HEK293 (cell line): ENCODE data around the gene TMPRSS7.

Source experiments
- CTCF ChIA-PET: fragments of 350-600 bp; formaldehyde crosslinking; extraction: SDS; loops from one replicate; lab custom pipeline; 2021; ENCODE audit warnings: antibody characterized with exemption; lab: Yijun Ruan, JAX
- POLR2A ChIA-PET: fragments of 300-600 bp; formaldehyde crosslinking; extraction: SDS; loops from one replicate; lab custom pipeline; 2020; ENCODE audit warnings: antibody characterized with exemption, inconsistent platforms; lab: Yijun Ruan, JAX
- H3K27ac ChIP-seq: fragments of 200-500 bp; sonication (Bioruptor generic); 2 replicates; pipeline ENCODE4 v1.5.1; 2014; ENCODE audit warnings: low read depth, low read length, control low read depth, inconsistent platforms; ENCODE audit errors: extremely low read depth
- H3K36me3 ChIP-seq, 2 experiments: fragments of 200-500 bp in 1 of 2; sonication (Bioruptor generic) in 1 of 2; 1 replicate in 1 of 2; 2 replicates in 1 of 2; pipeline ENCODE4 v1.5.1; 2014 to 2017; ENCODE audit warnings: inconsistent platforms in 2 of 2, low read length in 2 of 2; ENCODE audit not compliant: control insufficient read depth in 2 of 2, insufficient read depth in 1 of 2
- H3K4me1 ChIP-seq: fragments of 200-500 bp; sonication (Bioruptor generic); 2 replicates; pipeline ENCODE4 v1.5.1; 2014; ENCODE audit warnings: mild to moderate bottlenecking, low read length, inconsistent platforms; ENCODE audit not compliant: control insufficient read depth, insufficient read depth
- H3K4me3 ChIP-seq: 2 replicates; pipeline ENCODE4 v1.5.1; 2011; ENCODE audit warnings: low read depth, mild to moderate bottlenecking, control low read depth, low read length, moderate library complexity
- H3K9me3 ChIP-seq: fragments of 200-500 bp; sonication (Bioruptor generic); 2 replicates; pipeline ENCODE4 v1.5.1; 2014; ENCODE audit warnings: low read depth, low read length, inconsistent platforms; ENCODE audit not compliant: control insufficient read depth, insufficient read depth
- GFI1B ChIP-seq: fragments of 450-650 bp; formaldehyde crosslinking; IDR thresholded peaks from 2 replicates; pipeline ENCODE4 v1.5.1; 2016; ENCODE audit warnings: missing biosample characterization, missing genetic modification characterization
- KLF10 ChIP-seq: fragments of 450-650 bp; IDR thresholded peaks from 2 replicates; pipeline ENCODE4 v1.5.1; 2018; ENCODE audit warnings: missing biosample characterization, mild to moderate bottlenecking, missing genetic modification characterization
- SP7 ChIP-seq: fragments of 450-650 bp; formaldehyde crosslinking; IDR thresholded peaks from 2 replicates; pipeline ENCODE4 v1.5.1; 2016; ENCODE audit warnings: missing biosample characterization, missing genetic modification characterization
- TCF7L2 ChIP-seq: IDR thresholded peaks from 2 replicates; pipeline ENCODE4 v1.6.1; 2011; ENCODE audit warnings: low read depth, mild to moderate bottlenecking, inconsistent platforms, low read length, moderate library complexity, borderline replicate concordance
- ZNF10 ChIP-seq: fragments of 450-650 bp; formaldehyde crosslinking; IDR thresholded peaks from 2 replicates; pipeline ENCODE4 v1.5.1; 2017; ENCODE audit warnings: missing biosample characterization, missing genetic modification characterization
- ZNF114 ChIP-seq: fragments of 450-650 bp; formaldehyde crosslinking; IDR thresholded peaks from 2 replicates; pipeline ENCODE4 v1.5.0; 2017; ENCODE audit warnings: missing biosample characterization, missing genetic modification characterization
- ZNF157 ChIP-seq: fragments of 450-650 bp; formaldehyde crosslinking; IDR thresholded peaks from 2 replicates; pipeline ENCODE4 v1.5.1; 2016; ENCODE audit warnings: missing biosample characterization, missing genetic modification characterization
- ZNF18 ChIP-seq: fragments of 450-650 bp; formaldehyde crosslinking; IDR thresholded peaks from 2 replicates; pipeline ENCODE4 v1.5.1; 2016; ENCODE audit warnings: missing biosample characterization, missing genetic modification characterization
- ZNF184 ChIP-seq: fragments of 450-650 bp; IDR thresholded peaks from 2 replicates; pipeline ENCODE4 v1.5.1; 2018; ENCODE audit warnings: missing biosample characterization, mild to moderate bottlenecking, missing genetic modification characterization
- ZNF202 ChIP-seq: fragments of 450-650 bp; formaldehyde crosslinking; IDR thresholded peaks from 2 replicates; pipeline ENCODE4 v1.5.1; 2016; ENCODE audit warnings: missing biosample characterization, missing genetic modification characterization, borderline replicate concordance
- ZNF423 ChIP-seq: fragments of 450-650 bp; formaldehyde crosslinking; IDR thresholded peaks from 2 replicates; pipeline ENCODE4 v1.5.1; 2016; ENCODE audit warnings: missing biosample characterization, missing genetic modification characterization
- ZNF558 ChIP-seq: fragments of 450-650 bp; formaldehyde crosslinking; IDR thresholded peaks from 2 replicates; pipeline ENCODE4 v1.5.1; 2016; ENCODE audit warnings: missing biosample characterization, missing genetic modification characterization
- ZNF621 ChIP-seq: fragments of 450-650 bp; formaldehyde crosslinking; IDR thresholded peaks from 2 replicates; pipeline ENCODE4 v1.5.1; 2017; ENCODE audit warnings: missing biosample characterization, missing genetic modification characterization
- ZNF623 ChIP-seq: fragments of 450-650 bp; formaldehyde crosslinking; IDR thresholded peaks from 2 replicates; pipeline ENCODE4 v1.5.1; 2016; ENCODE audit warnings: missing biosample characterization, missing genetic modification characterization
- ZNF658 ChIP-seq: fragments of 450-650 bp; formaldehyde crosslinking; IDR thresholded peaks from 2 replicates; pipeline ENCODE4; 2016; ENCODE audit warnings: missing biosample characterization, missing genetic modification characterization
- ZNF664 ChIP-seq: fragments of 450-650 bp; formaldehyde crosslinking; IDR thresholded peaks from 2 replicates; pipeline ENCODE4 v1.5.1; 2016; ENCODE audit warnings: missing biosample characterization, missing genetic modification characterization
- ZNF677 ChIP-seq: fragments of 450-650 bp; IDR thresholded peaks from 2 replicates; pipeline ENCODE4 v1.5.0; 2018; ENCODE audit warnings: missing biosample characterization, mild to moderate bottlenecking, missing genetic modification characterization, moderate library complexity
- ZNF707 ChIP-seq: fragments of 450-650 bp; formaldehyde crosslinking; IDR thresholded peaks from 2 replicates; pipeline ENCODE4 v1.5.1; 2016; ENCODE audit warnings: missing biosample characterization, missing genetic modification characterization
- ZNF830 ChIP-seq: fragments of 450-650 bp; IDR thresholded peaks from 2 replicates; pipeline ENCODE4 v1.5.0; 2018; ENCODE audit warnings: missing biosample characterization, missing genetic modification characterization, low read depth, mild to moderate bottlenecking, moderate library complexity
- ZSCAN23 ChIP-seq: fragments of 450-650 bp; formaldehyde crosslinking; IDR thresholded peaks from 2 replicates; pipeline ENCODE4 v1.5.1; 2016; ENCODE audit warnings: missing biosample characterization, missing genetic modification characterization
- ZXDB ChIP-seq: fragments of 450-650 bp; formaldehyde crosslinking; IDR thresholded peaks from 2 replicates; pipeline ENCODE4 v1.5.1; 2016; ENCODE audit warnings: missing biosample characterization, missing genetic modification characterization
- TF ChIP-seq, protein P1 (sequence below): fragments of 450-650 bp; formaldehyde crosslinking; IDR thresholded peaks from 2 replicates; pipeline ENCODE4 v1.5.1; 2016; ENCODE audit warnings: missing biosample characterization, missing genetic modification characterization

TMPRSS7 gene

GRCh38 chr3:112090887-112091586, 56.5 kb downstream of the TMPRSS7 start:
- POLR2A ChIA-PET, result interaction anchor here (0.6 kb wide), 1 partner anchor 330 kb away, joined by 3 read pairs; no protein-coding TSS in a partner anchor
- no peak overlapping the region for H3K4me3 ChIP-seq
- TF ChIP-seq TCF7L2, result peak; percentile 47; the same call in 1 of the 2 replicates
- TF ChIP-seq ZXDB, result 0 out of 2 replicates have a peak, but pooled peaks have one; percentile 8
- TF ChIP-seq ZSCAN23 (tag by site-specific recombination), result no peak
- TF ChIP-seq, protein P1, sequence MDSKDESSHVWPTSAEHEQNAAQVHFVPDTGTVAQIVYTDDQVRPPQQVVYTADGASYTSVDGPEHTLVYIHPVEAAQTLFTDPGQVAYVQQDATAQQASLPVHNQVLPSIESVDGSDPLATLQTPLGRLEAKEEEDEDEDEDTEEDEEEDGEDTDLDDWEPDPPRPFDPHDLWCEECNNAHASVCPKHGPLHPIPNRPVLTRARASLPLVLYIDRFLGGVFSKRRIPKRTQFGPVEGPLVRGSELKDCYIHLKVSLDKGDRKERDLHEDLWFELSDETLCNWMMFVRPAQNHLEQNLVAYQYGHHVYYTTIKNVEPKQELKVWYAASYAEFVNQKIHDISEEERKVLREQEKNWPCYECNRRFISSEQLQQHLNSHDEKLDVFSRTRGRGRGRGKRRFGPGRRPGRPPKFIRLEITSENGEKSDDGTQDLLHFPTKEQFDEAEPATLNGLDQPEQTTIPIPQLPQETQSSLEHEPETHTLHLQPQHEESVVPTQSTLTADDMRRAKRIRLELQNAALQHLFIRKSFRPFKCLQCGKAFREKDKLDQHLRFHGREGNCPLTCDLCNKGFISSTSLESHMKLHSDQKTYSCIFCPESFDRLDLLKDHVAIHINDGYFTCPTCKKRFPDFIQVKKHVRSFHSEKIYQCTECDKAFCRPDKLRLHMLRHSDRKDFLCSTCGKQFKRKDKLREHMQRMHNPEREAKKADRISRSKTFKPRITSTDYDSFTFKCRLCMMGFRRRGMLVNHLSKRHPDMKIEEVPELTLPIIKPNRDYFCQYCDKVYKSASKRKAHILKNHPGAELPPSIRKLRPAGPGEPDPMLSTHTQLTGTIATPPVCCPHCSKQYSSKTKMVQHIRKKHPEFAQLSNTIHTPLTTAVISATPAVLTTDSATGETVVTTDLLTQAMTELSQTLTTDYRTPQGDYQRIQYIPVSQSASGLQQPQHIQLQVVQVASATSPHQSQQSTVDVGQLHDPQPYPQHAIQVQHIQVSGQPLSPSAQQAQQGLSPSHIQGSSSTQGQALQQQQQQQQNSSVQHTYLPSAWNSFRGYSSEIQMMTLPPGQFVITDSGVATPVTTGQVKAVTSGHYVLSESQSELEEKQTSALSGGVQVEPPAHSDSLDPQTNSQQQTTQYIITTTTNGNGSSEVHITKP (tag by site-specific recombination), result peak; percentile 52
- TF ChIP-seq KLF10 (tag by site-specific recombination), result peak; percentile 3; the same call in 1 of the 2 replicates
- 0 out of 2 replicates have a peak, but pooled peaks have one; percentile 4 for TF ChIP-seq SP7 (tag by site-specific recombination)
- no peak for TF ChIP-seq ZNF423 (tag by site-specific recombination)
- TF ChIP-seq, all 188 proteins: peak for 5
- peaks cover 14% of the 10 kb centered on the region; the same call in 1 of the 2 replicates for H3K4me1 ChIP-seq
- CTCF ChIA-PET, result interaction anchor here (0.7 kb wide), 1 partner anchor 709 kb away, joined by 4 read pairs; no protein-coding TSS in a partner anchor
- H3K27ac ChIP-seq, result peak overlapping the region; percentile 68
- no peaks in the 10 kb centered on the region for H3K9me3 ChIP-seq
- H3K36me3 ChIP-seq, result peaks cover 4 to 12% of the 10 kb centered on the region in 2 experiments; a peak in 2 of 3 replicates

- CTCF ChIA-PET, result no interaction called here
- Histone ChIP-seq H3K4me3 (no peak overlapping the region), H3K36me3 (peaks cover 4 to 12% of the 10 kb centered on the region in 2 experiments; a peak in 2 of 3 replicates), H3K9me3 (no peaks in the 10 kb centered on the region), H3K27ac (no peak overlapping the region), H3K4me1 (peaks cover 23% of the 10 kb centered on the region; the same call in 1 of the 2 replicates)
- POLR2A ChIA-PET, result no interaction called here
- TF ChIP-seq ZNF184 (no peak), ZNF677 (tag by site-specific recombination) (peak; percentile 16; the same call in 1 of the 2 replicates)
Measured at GRCh38 chr3:112092496-112093179, 58.1 kb downstream of the TMPRSS7 start.

DNA sequence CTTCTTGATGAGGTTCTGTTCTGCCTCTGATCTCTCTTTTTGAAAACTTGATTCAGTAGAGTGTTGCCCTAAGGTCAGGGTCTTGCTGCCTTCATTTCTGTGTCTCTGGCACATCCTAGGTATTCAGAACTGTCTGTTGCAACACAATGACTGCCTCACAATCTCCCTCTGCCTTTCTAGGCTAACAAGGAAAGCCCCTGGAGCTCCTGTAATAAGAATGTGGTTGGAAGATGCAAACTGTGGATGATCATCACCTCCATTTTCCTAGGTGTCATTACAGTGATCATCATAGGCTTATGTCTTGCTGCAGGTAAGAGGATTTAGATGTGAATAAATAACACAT, 58.6 kb downstream of the TMPRSS7 start:
- Histone ChIP-seq H3K4me1 (peaks cover 28% of the 10 kb centered on the region; the same call in 1 of the 2 replicates), H3K36me3 (peaks cover 4 to 12% of the 10 kb centered on the region in 2 experiments; a peak in 2 of 3 replicates), H3K9me3 (no peaks in the 10 kb centered on the region), H3K27ac (no peak overlapping the region), H3K4me3 (no peak overlapping the region)
- ChIA-PET POLR2A (no interaction called here), CTCF (interaction anchor here (1.0 kb wide), 1 partner anchor 50 kb away, joined by 3 read pairs; no protein-coding TSS in a partner anchor)
- TF ChIP-seq ZSCAN23 (tag by site-specific recombination), result no peak
- no peak for TF ChIP-seq ZNF658 (tag by site-specific recombination)
- no peak for TF ChIP-seq ZNF18 (tag by site-specific recombination)
- no peak for TF ChIP-seq ZNF707
- TF ChIP-seq ZNF202, result no peak
- no peak for TF ChIP-seq ZNF830
- TF ChIP-seq ZNF664 (tag by site-specific recombination), result no peak
- no peak for TF ChIP-seq ZNF623 (tag by site-specific recombination)
- no peak for TF ChIP-seq ZNF558
- no peak for TF ChIP-seq GFI1B
- TF ChIP-seq ZNF157 (tag by site-specific recombination), result no peak
- no peak for TF ChIP-seq ZNF114 (tag by site-specific recombination)
- no peak for TF ChIP-seq ZNF621 (tag by site-specific recombination)
- no peak for TF ChIP-seq ZNF10
